Limb (tissue), 2 donors: ENCODE results near the gene SPSB1.

Source experiments
- DNase-seq, 2 donors: peaks; one replicate each; pipeline ENCODE4 v3.0.0-alpha.2; 2016; ENCODE audit errors: extremely low spot score in 2 of 2

The SPSB1 gene

DNA sequence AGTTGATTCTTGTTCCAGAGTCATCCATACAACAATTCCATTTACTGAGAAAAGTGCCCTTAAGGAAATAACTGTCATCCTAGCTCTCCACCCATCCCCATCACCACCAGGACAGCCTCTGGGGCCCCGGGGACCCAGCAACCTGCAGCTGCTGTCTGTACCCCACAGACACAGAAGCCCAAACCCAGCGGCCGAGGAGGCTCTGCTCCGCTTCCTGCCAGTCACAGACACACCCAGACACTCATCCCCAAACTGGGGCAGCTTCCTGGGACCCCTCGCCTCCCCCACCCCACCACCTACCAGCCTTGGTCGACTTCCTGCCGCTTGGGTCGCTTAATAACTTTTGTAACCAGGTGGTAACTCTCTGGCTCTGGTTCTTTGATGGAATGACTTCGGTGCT, 125.0 kb downstream of the SPSB1 start:
- DNase-seq = no peak

DNA sequence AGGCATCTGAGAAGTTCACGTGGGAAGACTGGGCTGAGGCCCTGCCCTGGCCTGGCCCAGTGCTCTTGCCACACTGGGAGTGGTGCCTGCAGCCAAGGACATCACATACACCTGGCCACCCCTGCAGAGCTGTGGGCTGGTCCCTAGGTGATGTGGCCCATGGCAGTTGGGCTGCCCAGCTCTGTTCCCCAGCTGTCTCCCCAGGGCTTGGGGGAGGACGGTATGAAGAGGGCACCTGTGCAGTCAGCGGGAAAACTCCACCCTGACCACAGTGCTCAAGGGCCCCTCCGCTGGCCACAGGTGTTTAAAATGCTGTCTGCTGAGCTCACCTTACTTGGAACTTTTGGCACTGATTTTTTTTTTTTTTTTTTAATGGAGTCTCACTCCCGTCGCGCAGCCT, 126.2 kb downstream of the SPSB1 start:
- no peak for DNase-seq
